Jurkat, Clone E6-1 (cell line): ENCODE results near the gene AFDN.
A peak's percentile ranks its signal among the peaks of the same experiment; 100 is the strongest.

Experiments
- DNase-seq: peaks from one replicate; pipeline ENCODE4 v3.0.0-alpha.2; 2011; ENCODE audit warnings: low read depth, low spot score
- H3K4me3 ChIP-seq: 2 replicates; pipeline ENCODE4 v1.5.1; 2011; ENCODE audit warnings: mild to moderate bottlenecking, low read length, control low read depth, moderate library complexity

The AFDN gene

DNA sequence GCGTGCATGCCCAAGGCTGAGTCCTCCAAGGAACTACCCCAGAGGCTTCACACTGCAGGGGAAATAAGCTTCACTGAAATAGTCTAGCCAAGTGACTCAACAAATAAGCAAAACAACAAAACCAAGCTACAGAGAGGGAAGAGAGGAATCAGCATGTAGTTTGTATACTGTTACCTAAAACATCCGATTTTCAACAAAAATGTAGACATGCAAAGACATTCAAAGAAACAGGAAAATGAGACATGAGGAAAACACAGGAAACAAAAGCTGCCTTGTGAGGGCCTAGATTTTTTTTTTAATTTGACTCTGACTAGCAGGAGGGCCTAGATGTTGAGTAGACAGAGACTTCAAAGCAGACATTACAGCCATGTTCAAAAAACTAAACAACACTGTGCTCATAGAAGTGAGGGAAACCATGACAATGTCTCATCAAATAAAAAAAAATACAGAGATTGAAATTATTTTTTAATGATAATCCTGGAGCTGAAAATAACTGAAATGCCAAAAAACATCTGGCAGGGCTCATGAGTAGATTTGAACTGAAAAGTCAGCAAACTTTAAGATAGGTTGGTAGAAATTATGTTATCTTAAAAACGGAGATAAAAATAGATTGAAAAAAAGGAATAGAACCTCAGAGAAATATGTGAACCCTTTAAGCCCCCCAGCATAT lies 154.3 kb downstream of the AFDN start:
- DNase-seq, result no peak
- H3K4me3 ChIP-seq, result no peak overlapping the region

DNA sequence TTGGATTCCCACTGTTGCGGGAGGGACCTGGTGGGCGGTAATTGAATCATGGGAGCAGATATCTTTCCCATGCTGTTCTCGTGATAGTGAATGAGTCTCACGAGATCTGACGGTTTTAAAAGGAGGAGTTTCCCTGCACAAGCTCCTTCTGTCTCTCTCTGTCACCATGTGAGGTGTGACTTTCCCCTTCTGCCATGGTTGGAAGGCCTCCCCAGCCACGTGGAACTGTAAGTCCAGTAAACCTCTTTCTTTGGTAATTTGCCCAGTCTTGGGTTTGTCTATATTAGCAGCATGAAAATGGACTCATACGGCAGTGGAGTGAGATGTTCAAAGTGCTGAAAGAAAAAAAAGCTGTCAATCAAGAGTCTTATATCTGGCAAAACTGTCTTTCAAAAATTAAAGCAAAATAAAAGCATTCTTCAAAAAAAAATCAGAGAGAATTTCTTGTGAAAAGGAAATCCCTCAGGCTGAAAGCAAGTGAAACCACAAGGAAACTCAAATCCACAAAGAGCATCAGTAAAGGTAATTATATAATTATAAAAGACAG lies 155.3 kb downstream of the AFDN start:
- H3K4me3 ChIP-seq, result no peak overlapping the region
- no peak for DNase-seq

GRCh38 chr6:167984144-167984719 lies 157.5 kb downstream of the AFDN start:
- no peak for DNase-seq
- no peak overlapping the region for H3K4me3 ChIP-seq

DNA sequence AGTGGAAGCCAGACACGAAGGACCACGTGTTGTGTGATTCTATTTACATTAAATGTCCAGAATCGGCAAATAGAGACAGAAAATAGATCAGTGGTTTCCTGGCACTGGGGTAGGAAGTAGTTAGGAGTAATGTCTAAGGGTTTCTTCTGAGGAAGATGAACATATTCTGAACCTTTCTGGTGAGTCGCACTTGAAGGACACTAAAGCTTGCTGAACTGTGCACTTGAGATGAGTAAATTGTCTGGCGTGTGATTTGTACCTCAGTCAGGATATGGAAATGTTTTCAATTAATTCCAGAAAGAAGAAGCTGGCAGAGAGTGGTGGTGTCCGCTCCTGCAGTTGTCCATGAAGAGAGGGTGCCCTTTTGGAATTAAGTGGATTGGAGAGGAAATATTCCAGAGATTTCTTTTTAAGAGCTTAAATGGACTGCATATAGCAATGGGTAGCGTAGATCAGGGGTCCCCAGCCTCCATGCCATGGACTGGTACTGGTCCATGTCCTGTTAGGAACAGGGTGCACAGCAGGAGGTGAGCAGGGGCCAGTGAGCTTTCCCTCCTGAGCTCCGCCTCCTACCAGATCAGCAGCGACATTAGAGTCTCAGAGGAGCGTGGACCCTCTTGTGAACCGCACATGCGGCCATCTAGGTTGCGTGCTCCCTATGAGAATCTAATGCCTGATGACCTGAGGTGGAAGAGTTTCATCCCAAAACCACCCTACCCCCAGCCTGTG lies 158.3 kb downstream of the AFDN start:
- no peak overlapping the region for H3K4me3 ChIP-seq
- DNase-seq, result no peak

DNA sequence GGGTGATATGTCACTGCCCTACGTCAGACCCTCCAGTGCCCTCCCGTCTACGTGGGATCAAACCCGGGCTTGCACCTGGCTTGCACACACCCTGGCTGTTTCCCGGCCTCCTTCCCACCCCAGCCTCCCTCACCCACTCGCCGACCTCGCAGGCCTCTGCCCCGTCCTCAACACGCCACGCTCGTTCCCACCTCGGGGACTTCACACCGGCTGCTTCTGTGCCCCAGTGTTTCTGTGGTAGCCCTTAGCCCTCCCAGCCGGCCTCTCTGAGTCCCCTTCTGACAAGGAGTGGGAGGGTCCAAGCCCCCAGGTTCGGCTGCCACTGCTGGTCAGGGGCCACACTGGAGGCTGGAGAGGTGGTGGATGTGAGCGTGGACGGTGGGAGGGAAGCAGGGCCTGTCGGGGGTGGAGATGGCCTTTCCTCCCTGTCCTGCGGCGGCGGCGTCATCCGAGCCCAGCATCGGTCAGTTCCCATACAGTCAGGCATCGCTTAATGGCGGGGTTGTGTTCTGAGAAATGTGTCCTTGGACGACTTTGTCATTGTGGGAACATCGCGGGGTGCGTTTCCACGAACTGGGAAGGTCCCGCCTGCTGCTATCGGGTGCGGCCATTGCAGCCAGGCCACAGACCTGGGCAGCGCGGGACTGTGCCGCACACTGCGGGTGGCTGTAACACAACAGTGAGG lies 159.3 kb downstream of the AFDN start:
- no peak overlapping the region for H3K4me3 ChIP-seq
- no peak for DNase-seq

DNA sequence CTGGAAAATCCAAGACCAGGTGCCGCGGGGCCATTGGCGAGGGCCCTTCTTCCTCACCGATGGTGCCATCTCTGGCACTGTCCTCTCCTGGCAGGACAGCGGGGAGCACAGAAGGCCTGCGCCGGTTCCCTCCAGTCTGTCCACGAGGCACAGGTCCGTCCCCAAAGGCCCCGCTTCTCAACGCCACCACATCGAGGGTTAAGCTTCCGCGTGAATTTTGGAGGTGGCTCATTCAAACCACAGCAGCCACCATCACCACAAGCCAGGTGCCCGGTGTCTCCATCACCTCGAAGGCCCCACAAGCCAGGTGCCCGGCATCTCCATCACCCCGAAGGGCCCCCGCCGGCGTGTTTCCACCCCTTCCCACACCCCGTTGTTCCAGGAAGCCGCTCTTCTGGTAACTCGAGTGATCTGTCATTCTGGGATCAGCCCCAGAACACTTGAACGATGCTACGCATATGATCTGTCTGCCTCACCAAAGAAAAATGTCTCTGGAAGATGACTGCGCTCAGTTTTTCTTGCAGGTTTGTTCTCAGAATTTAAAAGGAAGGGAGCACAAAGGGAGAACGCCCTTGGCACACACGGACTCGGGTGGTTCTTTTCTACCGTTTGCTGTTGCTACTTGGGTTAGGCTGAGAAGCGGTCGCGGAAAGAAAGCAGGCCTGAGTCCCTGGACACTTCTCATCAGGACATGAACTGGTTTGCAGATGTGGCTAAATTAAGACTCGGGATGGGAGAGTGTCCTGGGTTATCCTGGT lies 160.9 kb downstream of the AFDN start:
- H3K4me3 ChIP-seq, result no peak overlapping the region
- DNase-seq, result no peak

DNA sequence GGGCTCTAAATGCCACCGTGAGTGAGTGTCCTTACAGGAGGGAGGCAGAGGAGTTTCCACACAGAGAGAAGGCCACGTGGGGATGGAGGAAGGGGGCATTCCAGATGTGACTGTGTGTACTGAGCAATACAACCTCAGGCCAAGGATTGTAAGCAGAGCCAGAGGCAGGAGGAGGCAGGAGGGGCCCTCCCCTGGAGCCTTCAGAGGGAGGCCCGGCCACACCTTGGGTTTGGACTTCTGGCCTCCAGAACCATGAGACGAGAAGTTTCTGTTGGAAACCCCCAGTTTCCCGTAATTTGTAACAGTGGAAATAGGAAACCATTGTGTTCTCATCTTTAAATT lies 161.4 kb downstream of the AFDN start:
- no peak for DNase-seq
- H3K4me3 ChIP-seq, result no peak overlapping the region

DNA sequence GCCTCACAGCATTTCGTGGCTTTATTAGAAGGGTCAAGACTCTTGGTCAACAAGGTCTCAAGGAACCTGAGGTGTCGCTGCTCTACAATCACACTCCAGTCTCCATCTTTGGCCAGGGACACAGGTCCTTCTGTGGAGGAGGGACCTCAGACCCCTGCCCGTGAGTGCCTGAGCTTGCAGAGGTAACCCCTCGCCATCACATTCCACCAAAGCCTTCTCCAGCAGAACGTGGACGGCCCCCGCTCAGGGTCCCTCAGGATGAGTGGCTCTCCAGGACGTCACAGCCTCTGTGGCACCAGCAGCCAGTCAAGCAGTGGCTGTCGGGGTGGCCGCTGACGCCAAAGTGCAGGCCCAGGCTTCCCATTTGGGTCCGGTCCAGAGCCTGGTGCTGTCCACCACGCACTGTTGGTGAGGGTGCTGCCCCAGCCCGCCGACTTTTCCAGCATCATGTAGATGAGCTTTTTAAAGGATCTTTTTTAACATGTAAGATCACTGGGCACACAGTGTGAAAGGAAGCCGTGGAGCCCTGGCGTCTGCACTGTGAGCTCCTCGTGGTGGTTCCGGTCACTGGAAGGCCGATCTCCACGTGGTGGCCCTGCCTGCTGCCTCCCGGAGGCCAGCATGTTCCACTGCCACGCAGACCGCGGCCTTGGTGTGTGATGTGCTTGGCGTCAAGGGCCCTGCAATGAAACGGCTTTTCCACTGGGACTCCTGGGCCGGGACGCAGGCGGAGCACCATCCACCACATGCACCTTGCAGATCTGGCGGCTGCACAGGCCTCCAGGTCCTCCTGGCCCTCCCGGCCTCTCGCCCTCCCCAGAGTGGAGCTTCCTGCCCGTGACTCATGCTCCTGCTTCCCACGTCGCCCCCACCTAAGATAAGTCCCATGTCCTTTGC lies 162.5 kb downstream of the AFDN start:
- no peak overlapping the region for H3K4me3 ChIP-seq
- DNase-seq, result no peak

DNA sequence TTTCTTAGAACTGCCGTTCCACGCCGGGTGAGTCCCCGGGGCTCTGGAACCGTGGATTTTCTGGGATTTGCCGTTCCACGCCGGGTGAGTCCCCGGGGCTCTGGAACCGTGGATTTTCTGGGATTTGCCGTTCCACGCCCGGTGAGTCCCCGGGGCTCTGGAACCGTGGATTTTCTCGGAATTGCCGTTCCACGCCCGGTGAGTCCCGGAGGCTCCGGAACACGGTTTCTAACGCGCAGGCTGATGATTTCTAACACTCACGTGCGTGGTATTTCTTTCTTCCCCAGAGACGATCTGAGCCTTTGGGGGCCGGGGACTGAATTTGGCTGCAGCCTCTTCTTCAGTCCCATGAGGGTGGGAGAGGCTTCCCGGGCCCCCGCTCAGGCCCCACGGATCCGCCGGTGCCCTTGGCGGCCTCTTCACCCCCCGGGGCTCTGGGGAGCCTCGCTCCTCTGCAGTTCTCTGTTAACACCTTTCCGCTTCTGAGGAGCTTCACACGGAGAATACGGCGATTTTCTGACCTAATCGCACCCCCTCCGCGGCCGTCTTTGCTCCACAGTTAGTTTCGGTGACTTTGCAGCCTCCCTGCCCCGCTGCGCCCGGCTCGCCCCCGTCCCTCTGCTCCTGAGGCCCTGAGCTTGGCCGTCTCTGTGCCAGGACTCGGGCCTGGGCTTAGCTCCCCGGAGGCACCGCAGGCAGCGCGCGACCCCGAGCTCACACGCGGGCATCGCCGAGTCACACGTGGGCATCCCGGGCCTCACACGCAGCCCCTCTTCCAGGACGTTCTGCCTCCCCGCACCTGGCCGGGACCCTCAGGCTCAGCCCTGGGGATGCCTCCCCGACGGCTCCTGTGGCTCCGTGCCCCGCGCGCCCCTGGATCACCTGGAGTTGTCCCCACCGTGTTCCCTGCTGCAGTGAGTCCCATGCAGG lies 163.6 kb downstream of the AFDN start:
- no peak overlapping the region for H3K4me3 ChIP-seq
- no peak for DNase-seq

DNA sequence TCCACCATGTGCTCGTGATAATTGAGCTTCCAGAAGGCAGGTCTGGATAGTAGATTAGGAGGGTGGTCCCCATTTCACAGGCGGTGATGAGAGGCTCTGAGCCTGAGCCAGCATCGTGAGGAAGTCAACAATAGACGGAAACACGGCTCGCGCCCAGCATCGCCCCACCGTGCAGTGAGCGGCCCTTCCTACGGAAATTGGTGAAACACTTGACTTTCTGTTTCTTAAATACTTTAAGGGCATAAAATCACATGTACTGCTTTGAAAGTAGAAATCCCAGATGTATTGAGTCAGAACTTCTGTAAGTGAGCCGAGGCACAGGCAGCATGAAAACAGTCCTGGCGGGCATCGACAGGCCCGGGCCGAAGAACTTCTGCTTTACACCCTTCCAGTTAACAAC lies 166.5 kb downstream of the AFDN start:
- no peak overlapping the region for H3K4me3 ChIP-seq

GRCh38 chr6:167993831-167994230 lies 167.1 kb downstream of the AFDN start:
- DNase-seq, result no peak
- H3K4me3 ChIP-seq, result no peak overlapping the region

More for the DNA sequence above, 166.5 kb downstream of the AFDN start:
- no peak for DNase-seq

DNA sequence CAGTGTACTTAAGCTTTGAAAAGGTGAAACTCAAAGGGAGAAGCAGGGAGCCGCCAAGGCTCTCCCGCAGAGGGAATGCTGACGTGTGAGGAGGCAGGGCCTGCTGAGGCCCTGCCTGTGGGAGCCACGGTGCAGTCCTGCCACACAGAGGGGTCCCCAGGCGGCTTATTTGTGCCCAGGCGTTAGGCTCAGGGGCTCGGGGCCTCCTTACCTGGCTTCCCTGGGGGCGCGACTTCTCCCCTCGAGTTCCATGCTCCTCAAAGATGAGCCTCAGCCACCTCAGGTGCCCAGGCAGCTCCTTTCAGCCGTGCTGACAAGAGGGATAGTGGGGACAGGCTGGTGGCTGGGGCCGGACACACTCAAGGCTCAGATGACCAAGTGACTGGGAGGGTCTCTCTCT lies 168.6 kb downstream of the AFDN start:
- H3K4me3 ChIP-seq, result no peak overlapping the region
- no peak for DNase-seq

- no peak overlapping the region for H3K4me3 ChIP-seq
- DNase-seq, result no peak
These were observed 169.0 kb downstream of the AFDN start for GRCh38 chr6:167995731-167996151.

GRCh38 chr6:167996424-167997199 lies 169.9 kb downstream of the AFDN start:
- peak overlapping the region; percentile 20 for H3K4me3 ChIP-seq
- no peak for DNase-seq

DNA sequence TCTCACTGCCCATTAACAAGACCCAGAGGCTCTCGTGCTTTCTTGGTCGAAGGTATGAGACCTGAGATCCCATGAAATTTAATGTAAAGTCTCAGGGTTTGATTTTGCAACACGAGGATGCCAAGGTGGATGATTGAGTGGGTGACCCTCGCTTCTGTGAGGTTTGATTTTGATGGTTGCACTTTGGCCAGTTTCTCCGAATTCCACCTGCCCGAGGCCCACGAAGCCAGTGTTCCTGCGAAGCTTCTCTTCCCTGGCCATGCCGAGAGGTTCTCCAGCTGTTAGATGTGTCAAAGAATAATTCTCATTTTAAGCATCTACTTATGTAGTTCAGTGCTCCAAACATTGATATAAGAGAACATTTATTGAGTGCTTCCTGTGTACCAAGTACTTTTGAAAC lies 170.9 kb downstream of the AFDN start, which contains the start of gene KIF25:
Gene KIF25 (plus strand): TSS at position 30 of the 400 bp plus-strand sequence. CDS start 31,915 bp downstream, outside the sequence.
- no peak for DNase-seq
- H3K4me3 ChIP-seq, result peak within 1 kb of the TSS; percentile 20

DNA sequence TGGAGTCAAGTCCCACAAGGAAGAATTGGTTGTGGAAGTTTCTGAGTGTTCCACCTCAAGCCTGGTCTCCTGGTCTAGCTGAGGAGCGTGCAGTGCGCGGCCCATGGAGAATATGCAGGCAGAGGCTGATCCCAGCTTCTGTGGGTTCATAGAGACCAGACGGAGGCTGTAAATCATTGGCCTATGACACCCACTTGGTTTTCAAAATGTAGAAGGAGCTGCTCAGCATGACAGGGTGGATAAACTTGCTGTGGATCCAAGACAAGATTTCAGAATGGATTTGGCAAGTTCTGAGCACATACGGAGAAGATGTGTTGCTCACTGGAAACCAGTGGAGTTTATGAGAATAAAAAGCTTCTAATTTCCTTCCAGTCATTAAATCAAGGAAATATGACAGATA lies 171.5 kb downstream of the AFDN start:
- no peak for DNase-seq
- no peak overlapping the region for H3K4me3 ChIP-seq
